ENCODE results near the gene PCDHGC3.

DNA sequence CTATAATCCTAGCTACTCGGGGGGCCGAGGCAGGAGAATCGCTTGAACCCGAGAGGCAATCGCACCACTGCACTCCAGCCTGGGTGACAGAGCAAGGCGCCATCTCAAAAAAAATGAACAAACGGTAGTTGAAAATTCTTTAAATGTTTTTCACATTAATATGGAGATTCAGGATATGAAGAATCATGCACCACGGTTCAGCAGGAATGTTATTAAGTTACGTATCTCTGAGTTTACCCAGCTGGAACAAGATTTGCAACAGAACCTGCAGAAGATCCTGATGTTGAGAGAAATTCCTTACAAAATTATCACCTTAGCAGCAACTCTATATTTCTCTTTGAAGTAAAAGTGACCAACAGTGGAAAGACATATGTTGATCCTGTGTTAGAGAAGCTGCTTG is 35.4 kb upstream of the PCDHGC3 start:
- TF ChIP-seq CTCF (IDR thresholded peaks at IDR 0.05; ENCODE audit: low read depth, low read length, poor library complexity, severe bottlenecking), result no peak
- TF ChIP-seq EZH2phosphoT487 (IDR thresholded peaks at IDR 0.05; ENCODE audit: borderline replicate concordance, low read length), result no peak

Data from DOHH2 (cell line).